H1 (cell line): ENCODE measurements around the gene TTC27. TPM values are rescaled to one million over a fixed set of nuclear protein-coding genes. Genes with fewer than 3 reads are reported as not detected.

Source experiments
- CTCF ChIA-PET: fragments of 300-600 bp; sonication (Branson Sonifier 250); formaldehyde crosslinking; loops from one replicate; lab custom pipeline; 2021; ENCODE audit not compliant: partially characterized antibody; lab: Charles Lee
- POLR2A ChIA-PET: fragments of 300-600 bp; sonication (Branson Sonifier 250); formaldehyde crosslinking; loops from one replicate; lab custom pipeline; 2021; ENCODE audit warnings: inconsistent platforms; ENCODE audit not compliant: partially characterized antibody; lab: Charles Lee
- DNase-seq, 2 experiments: peaks; one replicate each; pipeline versions ENCODE4 v3.0.0 to v3.0.0-alpha.2; 2010 to 2022; ENCODE audit warnings: low spot score in 2 of 2, low read depth in 1 of 2, mixed read lengths in 1 of 2
- FAIRE-seq: peaks from 2 replicates; lab custom pipeline; 2011; peaks lifted over from hg19 to GRCh38; lab: Jason Lieb, UNC
- H2AFZ ChIP-seq: 2 replicates; pipeline ENCODE4 v1.8.1; 2012; ENCODE audit warnings: low read length, inconsistent platforms
- H2AK5ac ChIP-seq: 2 replicates; pipeline ENCODE4 v1.6.1; 2013; ENCODE audit warnings: low read depth, low read length
- H2BK120ac ChIP-seq: replicated peaks from 2 replicates; pipeline ENCODE3; 2013; ENCODE audit warnings: low read depth, low read length, inconsistent platforms
- H2BK12ac ChIP-seq: 2 replicates; pipeline ENCODE4 v1.6.1; 2013; ENCODE audit warnings: low read depth, low read length
- H2BK15ac ChIP-seq: 2 replicates; pipeline ENCODE4 v1.6.1; 2013; ENCODE audit warnings: low read length
- H2BK20ac ChIP-seq: 2 replicates; pipeline ENCODE4 v1.6.1; 2013; ENCODE audit warnings: low read length
- H2BK5ac ChIP-seq: 2 replicates; pipeline ENCODE4 v1.6.1; 2013; ENCODE audit warnings: low read depth, low read length
- H3K14ac ChIP-seq: 2 replicates; pipeline ENCODE4 v1.6.1; 2013; ENCODE audit warnings: inconsistent platforms; ENCODE audit not compliant: insufficient read length
- H3K18ac ChIP-seq: 2 replicates; pipeline ENCODE4 v1.6.1; 2013; ENCODE audit warnings: low read length; ENCODE audit errors: extremely low read depth
- H3K23ac ChIP-seq: 2 replicates; pipeline ENCODE4 v1.6.1; 2013; ENCODE audit warnings: inconsistent platforms; ENCODE audit not compliant: insufficient read length
- H3K23me2 ChIP-seq: 2 replicates; pipeline ENCODE4 v1.6.1; 2013; ENCODE audit warnings: low read depth, low read length
- H3K27ac ChIP-seq: 2 replicates; pipeline ENCODE4 v1.6.1; 2011; ENCODE audit warnings: low read depth, low read length, inconsistent platforms
- H3K27me3 ChIP-seq, 4 experiments: replicated peaks in 1 of 4; 1 replicate in 1 of 4; 2 replicates in 3 of 4; pipeline versions ENCODE4 v1.6.1 to v1.8.1; 2011 to 2013; ENCODE audit warnings: low read length in 3 of 4, mild to moderate bottlenecking in 3 of 4, inconsistent platforms in 2 of 4, mixed read lengths in 2 of 4, moderate library complexity in 1 of 4; ENCODE audit not compliant: control insufficient read depth in 3 of 4, insufficient read depth in 3 of 4; ENCODE audit errors: extremely low read depth in 1 of 4
- H3K36me3 ChIP-seq, 4 experiments: 2 replicates each; pipeline versions ENCODE4 v1.6.1 to v1.8.1; 2011 to 2013; ENCODE audit warnings: mild to moderate bottlenecking in 4 of 4, low read length in 3 of 4, moderate library complexity in 2 of 4, control low read depth in 1 of 4, inconsistent platforms in 1 of 4; ENCODE audit not compliant: insufficient read depth in 4 of 4, control insufficient read depth in 2 of 4
- H3K4ac ChIP-seq: replicated peaks from 2 replicates; pipeline ENCODE3; 2013; ENCODE audit warnings: low read length, low read depth, mixed read lengths, inconsistent platforms; ENCODE audit not compliant: insufficient read length
- H3K4me1 ChIP-seq, 4 experiments: replicated peaks in 1 of 4; 1 replicate in 1 of 4; 2 replicates in 3 of 4; pipeline versions ENCODE4 v1.6.1 to v1.8.1; 2011 to 2013; ENCODE audit warnings: low read length in 3 of 4, inconsistent platforms in 2 of 4, mixed read lengths in 1 of 4; ENCODE audit not compliant: insufficient read depth in 4 of 4, control insufficient read depth in 3 of 4
- H3K4me2 ChIP-seq, 2 experiments: 2 replicates each; pipeline versions ENCODE4 v1.6.1 to v1.8.1; 2011 to 2013; ENCODE audit warnings: low read depth in 2 of 2, low read length in 2 of 2, control low read depth in 1 of 2, inconsistent platforms in 1 of 2, mild to moderate bottlenecking in 1 of 2; ENCODE audit not compliant: insufficient read depth in 1 of 2
- H3K4me3 ChIP-seq, 4 experiments: fragments of 200-600, 300-600 bp in 1 of 4; sonication (generic), shearing (Covaris generic), sonication (Bioruptor Twin) in 1 of 4; 2 replicates each; pipeline versions ENCODE4 v1.5.1 to v1.8.1; 2011 to 2016; ENCODE audit warnings: low read length in 4 of 4, low read depth in 3 of 4, control low read depth in 2 of 4, inconsistent platforms in 2 of 4, mild to moderate bottlenecking in 2 of 4, mixed read lengths in 1 of 4, moderate library complexity in 1 of 4; ENCODE audit not compliant: insufficient read depth in 2 of 4; ENCODE audit errors: extremely low read depth in 1 of 4
- H3K56ac ChIP-seq: replicated peaks from 2 replicates; pipeline ENCODE3; 2013; ENCODE audit warnings: low read depth, mild to moderate bottlenecking, mixed read lengths, low read length, inconsistent platforms; ENCODE audit not compliant: insufficient read length
- H3K79me1 ChIP-seq: 2 replicates; pipeline ENCODE4 v1.6.1; 2013; ENCODE audit warnings: low read depth, low read length, control low read depth
- H3K79me2 ChIP-seq, 2 experiments: 2 replicates each; pipeline versions ENCODE4 v1.6.1 to v1.8.1; 2012 to 2013; ENCODE audit warnings: low read length in 2 of 2, mild to moderate bottlenecking in 2 of 2, inconsistent platforms in 1 of 2; ENCODE audit not compliant: insufficient read depth in 2 of 2, control insufficient read depth in 1 of 2
- H3K9ac ChIP-seq, 4 experiments: replicated peaks in 1 of 4; 1 replicate in 1 of 4; 2 replicates in 3 of 4; pipeline versions ENCODE4 v1.6.1 to v1.8.1; 2011 to 2013; ENCODE audit warnings: low read depth in 3 of 4, low read length in 3 of 4, control low read depth in 2 of 4, mild to moderate bottlenecking in 2 of 4, moderate library complexity in 2 of 4, inconsistent platforms in 1 of 4; ENCODE audit errors: extremely low read depth in 1 of 4
- H3K9me3 ChIP-seq, 2 experiments: 2 replicates each; pipeline versions ENCODE4 v1.6.1 to v1.8.1; 2012 to 2013; ENCODE audit warnings: mild to moderate bottlenecking in 2 of 2, moderate library complexity in 2 of 2, control low read depth in 1 of 2, inconsistent platforms in 1 of 2, low read depth in 1 of 2, low read length in 1 of 2, mixed read lengths in 1 of 2; ENCODE audit not compliant: insufficient read depth in 2 of 2
- H4K20me1 ChIP-seq, 2 experiments: replicated peaks in 1 of 2; 2 replicates each; pipeline versions ENCODE3 to v1.8.1; 2011 to 2013; ENCODE audit warnings: inconsistent platforms in 2 of 2, low read length in 2 of 2, mild to moderate bottlenecking in 1 of 2; ENCODE audit not compliant: insufficient read depth in 2 of 2, control insufficient read depth in 1 of 2
- H4K5ac ChIP-seq: 2 replicates; pipeline ENCODE4 v1.6.1; 2013; ENCODE audit warnings: low read length, low read depth, mixed read lengths, inconsistent platforms; ENCODE audit not compliant: insufficient read length
- H4K8ac ChIP-seq: 2 replicates; pipeline ENCODE4 v1.8.0; 2013; ENCODE audit warnings: mild to moderate bottlenecking, moderate library complexity, low read length, inconsistent platforms; ENCODE audit not compliant: insufficient read depth; ENCODE audit errors: extremely low read depth
- H4K91ac ChIP-seq: replicated peaks from 2 replicates; pipeline ENCODE3; 2013; ENCODE audit warnings: low read length, mixed read lengths, inconsistent platforms; ENCODE audit not compliant: insufficient read length
- ASH2L ChIP-seq: fragments of 200-600, 300-600 bp; sonication (generic); IDR thresholded peaks from one replicate; pipeline ENCODE4 v1.7.1; 2017; ENCODE audit warnings: low read length
- CEBPB ChIP-seq: IDR thresholded peaks from 2 replicates; pipeline ENCODE4 v1.6.1; 2012; ENCODE audit warnings: low read depth, low read length
- CHD1 ChIP-seq: IDR thresholded peaks from 2 replicates; pipeline ENCODE4 v1.6.1; 2012; ENCODE audit warnings: low read depth, low read length, improper control_type of control experiment
- CHD2 ChIP-seq: IDR thresholded peaks from 2 replicates; pipeline ENCODE4 v1.6.1; 2012; ENCODE audit warnings: low read length, improper control_type of control experiment
- GTF2F1 ChIP-seq: IDR thresholded peaks from 2 replicates; pipeline ENCODE4 v1.6.1; 2012; ENCODE audit warnings: low read depth, low read length, improper control_type of control experiment, borderline replicate concordance
- JUN ChIP-seq: IDR thresholded peaks from 2 replicates; pipeline ENCODE4 v1.6.1; 2011; ENCODE audit warnings: low read depth, mild to moderate bottlenecking, improper control_type of control experiment, low read length
- KDM4A ChIP-seq: IDR thresholded peaks from one replicate; pipeline ENCODE4 v1.7.1; 2012; ENCODE audit warnings: low read depth, mild to moderate bottlenecking, moderate library complexity, low read length, inconsistent platforms; ENCODE audit not compliant: severe bottlenecking
- KDM5A ChIP-seq: fragments of 200-600 bp; IDR thresholded peaks from 2 replicates; pipeline ENCODE4 v1.7.1; 2012; ENCODE audit warnings: mild to moderate bottlenecking, low read length, inconsistent platforms, mixed read lengths
- SAP30 ChIP-seq: fragments of 300-600 bp; sonication (generic); IDR thresholded peaks from 2 replicates; pipeline ENCODE4 v1.7.1; 2012; ENCODE audit warnings: low read length, moderate library complexity, mild to moderate bottlenecking, inconsistent platforms; ENCODE audit not compliant: insufficient read depth, insufficient replicate concordance
- SIX5 ChIP-seq: IDR thresholded peaks from 2 replicates; pipeline ENCODE4 v1.6.1; 2011; ENCODE audit warnings: mild to moderate bottlenecking, low read depth, low read length
- SP4 ChIP-seq: IDR thresholded peaks from 2 replicates; pipeline ENCODE4 v1.6.1; 2012; ENCODE audit warnings: low read length, inconsistent platforms
- SUZ12 ChIP-seq: fragments of 200-600 bp; sonication (generic); IDR thresholded peaks from 2 replicates; pipeline ENCODE4 v1.6.1; 2012; ENCODE audit warnings: mild to moderate bottlenecking, inconsistent platforms, low read length, moderate library complexity, mixed read lengths
- TAF1 ChIP-seq: IDR thresholded peaks from 2 replicates; pipeline ENCODE4 v1.6.1; 2011; ENCODE audit warnings: mild to moderate bottlenecking, low read depth, low read length
- TAF7 ChIP-seq: optimal IDR thresholded peaks from 2 replicates; pipeline ENCODE3; 2011; ENCODE audit warnings: low read depth, mild to moderate bottlenecking, inconsistent platforms, low read length, moderate library complexity, borderline replicate concordance
- TCF12 ChIP-seq: IDR thresholded peaks from 2 replicates; pipeline ENCODE4 v1.6.1; 2011; ENCODE audit warnings: low read depth, mild to moderate bottlenecking, low read length
- WGBS, 2 experiments: shearing (Covaris generic) in 1 of 2; methylation state at CpG; one replicate each; pipeline versions ENCODE4 v1.1.6 to v1.1.7; 2013 to 2015; ENCODE audit warnings: low lambda C conversion rate in 2 of 2, mixed read lengths in 2 of 2, inconsistent platforms in 1 of 2, low coverage in 1 of 2, missing lambda C conversion rate in 1 of 2; ENCODE audit not compliant: insufficient replicate concordance in 2 of 2, insufficient coverage in 1 of 2, insufficient read length in 1 of 2; ENCODE audit errors: extremely low coverage in 1 of 2, missing lambda C conversion rate in 1 of 2; 5-methylcytosine and 5-hydroxymethylcytosine counted together
- polyA plus RNA-seq, 7 experiments: library from polyadenylated mRNA; depleted of rRNA in 3 of 7; stranded (reverse) in 5 of 7; unstranded in 2 of 7; fragments of >200 nt in 5 of 7; fragments of 200-250 nt in 2 of 7; gene quantifications; 1 replicate in 5 of 7; 2 replicates in 1 of 7; 4 replicates in 1 of 7; pipeline versions ENCODE4 v1.2.1 to v1.2.3, GENCODE V29; 2011 to 2013; ENCODE audit warnings: missing spikeins in 2 of 7, mixed read lengths in 2 of 7
- total RNA-seq: library from RNA; stranded (reverse); fragmentation: NEBNext Ultra II Directional; extraction: Animal tissue kit (Norgen Biotek cat#: 25700); gene quantifications from 2 replicates; pipeline ENCODE4 v1.2.1, GENCODE V29; 2021
- TF ChIP-seq, protein P1 (sequence below): IDR thresholded peaks from 2 replicates; pipeline ENCODE4 v1.6.1; 2012; ENCODE audit warnings: inconsistent platforms

Gene TTC27
- total and polyA plus RNA-seq, 2 of the 8 experiments (the other 6 are each of a cell fraction or from before 2014, with no cell fraction given): 13.8 to 29.1 TPM

DNA sequence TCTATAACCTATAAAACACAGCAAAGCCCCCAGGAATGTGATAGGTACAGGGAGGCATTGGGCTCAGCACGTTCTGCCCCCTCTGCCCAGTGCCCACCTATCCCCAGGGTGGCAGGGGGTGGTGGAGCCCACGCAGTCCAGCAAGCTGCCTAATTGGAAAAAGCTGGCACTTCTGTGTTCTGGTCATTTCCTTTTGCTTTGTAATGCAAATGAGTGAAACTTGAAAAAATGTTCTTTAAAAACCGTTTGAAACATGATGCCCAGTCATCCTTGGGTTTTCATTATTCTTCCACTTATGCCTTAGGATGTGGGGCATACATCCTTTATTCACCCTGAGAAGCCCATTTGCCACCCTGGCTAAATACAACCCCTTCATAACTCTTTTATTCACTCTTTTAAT lies 229.0 kb downstream of the TTC27 start:
- Histone ChIP-seq H3K9ac (no peak overlapping the region), H3K56ac (no peak overlapping the region), H3K4me1 (0 out of 7 replicates have a peak, but pooled peaks cover 0 to 3% (median 0%) of the 10 kb centered on the region in 4 experiments), H2BK20ac (no peak overlapping the region), H3K4ac (no peak overlapping the region), H2AK5ac (no peak overlapping the region), H4K5ac (no peak overlapping the region), H3K27me3 (no peaks in the 10 kb centered on the region), H4K20me1 (no peaks in the 10 kb centered on the region), H3K9me3 (no peaks in the 10 kb centered on the region), H3K14ac (no peak overlapping the region), H2BK5ac (no peak overlapping the region), H4K8ac (no peak overlapping the region), H3K36me3 (no peaks in the 10 kb centered on the region), H3K27ac (no peak overlapping the region), H3K23ac (no peak overlapping the region), H3K4me2 (no peak overlapping the region), H3K4me3 (no peak overlapping the region), H2BK120ac (no peak overlapping the region), H4K91ac (no peak overlapping the region), H2AFZ (no peak overlapping the region), H2BK12ac (no peak overlapping the region), H3K79me2 (no peaks in the 10 kb centered on the region), H3K18ac (no peak overlapping the region), H3K79me1 (no peaks in the 10 kb centered on the region), H2BK15ac (no peak overlapping the region), H3K23me2 (no peaks in the 10 kb centered on the region)
- DNase-seq (no peak), FAIRE-seq (no peak)
- ChIA-PET CTCF (interaction anchor here (0.7 to 2.7 kb wide), 6 partner anchors 10 to 37 kb away, joined by 3 to 10 read pairs (median 4); no protein-coding TSS in a partner anchor), POLR2A (no interaction called here)
- 87% methylated on average over 3 of the region's 3 CpGs; no CpG with 5 or more reads in 1 of the 2 experiments for WGBS, 2 experiments
- TF ChIP-seq GTF2F1: no peak
- no peak for TF ChIP-seq ASH2L
- no peak for TF ChIP-seq JUN
- TF ChIP-seq KDM4A: no peak
- no peak for TF ChIP-seq SAP30
- TF ChIP-seq SIX5: no peak
- TF ChIP-seq TAF1: no peak
- no peak for TF ChIP-seq SUZ12
- TF ChIP-seq CEBPB: no peak
- TF ChIP-seq, protein P1, sequence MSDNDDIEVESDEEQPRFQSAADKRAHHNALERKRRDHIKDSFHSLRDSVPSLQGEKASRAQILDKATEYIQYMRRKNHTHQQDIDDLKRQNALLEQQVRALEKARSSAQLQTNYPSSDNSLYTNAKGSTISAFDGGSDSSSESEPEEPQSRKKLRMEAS: no peak
- TF ChIP-seq CHD2: no peak
- TF ChIP-seq SP4: no peak
- no peak for TF ChIP-seq TAF7
- no peak for TF ChIP-seq CHD1
- TF ChIP-seq KDM5A: no peak
- no peak for TF ChIP-seq TCF12
